Transverse colon (tissue), 4 donors: Measurements from ENCODE around the gene ERGIC1. TPM values are rescaled to one million over a fixed set of nuclear protein-coding genes. Genes with fewer than 3 reads are reported as not detected.

Experiments
- DNase-seq: peaks from one replicate; pipeline ENCODE4 v3.0.0-alpha.2; 2019
- H3K27ac ChIP-seq, 4 donors: fragments of 200-600 bp; sonication (generic); 2 replicates each; pipeline ENCODE4 v1.5.1; 2016 to 2018; ENCODE audit warnings: inconsistent platforms in 4 of 4
- H3K27me3 ChIP-seq: fragments of 200-600 bp; sonication (generic); 2 replicates; pipeline ENCODE4 v1.5.1; 2017; ENCODE audit warnings: inconsistent platforms
- H3K36me3 ChIP-seq, 4 donors: fragments of 200-600 bp; sonication (generic); 2 replicates each; pipeline ENCODE4 v1.5.1; 2017 to 2019; ENCODE audit warnings: inconsistent platforms in 4 of 4
- H3K4me1 ChIP-seq, 4 donors: fragments of 200-600 bp; sonication (generic); 2 replicates each; pipeline ENCODE4 v1.5.1; 2017 to 2020; ENCODE audit warnings: inconsistent platforms in 4 of 4
- H3K4me3 ChIP-seq, 4 donors: fragments of 200-600 bp; sonication (generic); 1 replicate in 1 of 4; 2 replicates in 3 of 4; pipeline versions ENCODE4 v1.5.1 to v1.6.1; 2017 to 2019; ENCODE audit warnings: inconsistent platforms in 4 of 4
- H3K9me3 ChIP-seq, 2 donors: fragments of 200-600 bp; sonication (generic); 2 replicates each; pipeline ENCODE4 v1.5.1; 2017 to 2019; ENCODE audit warnings: inconsistent platforms in 2 of 2
- EP300 ChIP-seq: sonication (generic); formaldehyde crosslinking; IDR thresholded peaks from one replicate; pipeline ENCODE4 v1.6.1; 2017; ENCODE audit warnings: antibody characterized with exemption, low read depth
- POLR2A ChIP-seq: fragments of 450-650 bp; IDR thresholded peaks from one replicate; pipeline ENCODE4 v1.6.1; 2016; ENCODE audit warnings: antibody characterized with exemption, mild to moderate bottlenecking, moderate library complexity
- POLR2AphosphoS5 ChIP-seq, 3 donors: sonication (generic); formaldehyde crosslinking; IDR thresholded peaks; one replicate each; pipeline ENCODE4 v1.6.1; 2016; ENCODE audit warnings: antibody characterized with exemption in 3 of 3
- WGBS, 2 donors: methylation state at CpG; one replicate each; pipeline ENCODE4 v1.1.5; 2018; ENCODE audit warnings: low coverage in 1 of 2; 5-methylcytosine and 5-hydroxymethylcytosine counted together
- in situ Hi-C, 4 donors: fragments of 200-750 bp; cut with MboI; loops; one replicate each; pipeline versions ENCODE4 v1.15.0 to v1.15.1; 2017; ENCODE audit warnings: low sequenced_read_pairs in 3 of 4, low pct_ligation_motif_present in 1 of 4, low pct_unique_long_range_greater_than_20kb in 1 of 4
- intact Hi-C: fragments of 100-400 bp; cut with DNase I; formaldehyde crosslinking; loops from one replicate; pipeline ENCODE4 v1.15.1; 2023; ENCODE audit warnings: low total_unique reads
- total RNA-seq, 4 donors: library from RNA; depleted of rRNA; stranded (reverse); fragments of >200 nt; gene quantifications; one replicate each; pipeline ENCODE4 v1.1.0, GENCODE V29; 2016
- TF ChIP-seq, protein P1 (sequence below), 5 experiments: fragments of 200-600 bp in 3 of 5; fragments of 450-650 bp in 2 of 5; sonication (generic) in 3 of 5; IDR thresholded peaks; 1 replicate in 2 of 5; 2 replicates in 3 of 5; pipeline ENCODE4 v1.5.1; 2016 to 2017; ENCODE audit warnings: antibody characterized with exemption in 5 of 5, inconsistent platforms in 3 of 5, mild to moderate bottlenecking in 2 of 5, moderate library complexity in 1 of 5

ERGIC1 gene
- total RNA-seq, 4 donors from 2014 or later: 125 to 252 (median 184) TPM

DNA sequence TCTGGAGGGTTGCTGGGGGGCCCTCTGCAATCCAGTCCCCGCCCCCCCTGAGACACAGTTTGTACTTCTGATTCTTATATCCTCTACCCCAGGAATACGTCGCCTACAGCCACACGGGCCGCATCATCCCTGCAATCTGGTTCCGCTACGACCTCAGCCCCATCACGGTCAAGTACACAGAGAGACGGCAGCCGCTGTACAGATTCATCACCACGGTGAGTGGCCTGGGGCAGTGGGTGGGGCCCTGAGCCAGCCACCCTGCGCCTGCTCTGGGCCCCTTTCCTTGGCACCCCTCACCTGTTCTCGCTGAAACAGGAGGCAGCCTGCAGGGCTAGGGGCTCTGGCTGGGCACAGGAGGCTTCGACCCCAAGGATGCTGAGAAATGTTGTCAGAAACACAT, 101.0 kb downstream of the ERGIC1 start:
- no peak for DNase-seq
- Histone ChIP-seq H3K4me3 (no peak overlapping the region), H3K36me3 (peaks cover 0 to 36% (median 14%) of the 10 kb centered on the region in 4 donors), H3K9me3 (no peaks in the 10 kb centered on the region), H3K27me3 (no peaks in the 10 kb centered on the region), H3K27ac (no peak overlapping the region), H3K4me1 (peaks cover 0 to 4% (median 0%) of the 10 kb centered on the region in 4 donors)
- TF ChIP-seq, protein P1, sequence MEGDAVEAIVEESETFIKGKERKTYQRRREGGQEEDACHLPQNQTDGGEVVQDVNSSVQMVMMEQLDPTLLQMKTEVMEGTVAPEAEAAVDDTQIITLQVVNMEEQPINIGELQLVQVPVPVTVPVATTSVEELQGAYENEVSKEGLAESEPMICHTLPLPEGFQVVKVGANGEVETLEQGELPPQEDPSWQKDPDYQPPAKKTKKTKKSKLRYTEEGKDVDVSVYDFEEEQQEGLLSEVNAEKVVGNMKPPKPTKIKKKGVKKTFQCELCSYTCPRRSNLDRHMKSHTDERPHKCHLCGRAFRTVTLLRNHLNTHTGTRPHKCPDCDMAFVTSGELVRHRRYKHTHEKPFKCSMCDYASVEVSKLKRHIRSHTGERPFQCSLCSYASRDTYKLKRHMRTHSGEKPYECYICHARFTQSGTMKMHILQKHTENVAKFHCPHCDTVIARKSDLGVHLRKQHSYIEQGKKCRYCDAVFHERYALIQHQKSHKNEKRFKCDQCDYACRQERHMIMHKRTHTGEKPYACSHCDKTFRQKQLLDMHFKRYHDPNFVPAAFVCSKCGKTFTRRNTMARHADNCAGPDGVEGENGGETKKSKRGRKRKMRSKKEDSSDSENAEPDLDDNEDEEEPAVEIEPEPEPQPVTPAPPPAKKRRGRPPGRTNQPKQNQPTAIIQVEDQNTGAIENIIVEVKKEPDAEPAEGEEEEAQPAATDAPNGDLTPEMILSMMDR (IDR thresholded peaks at IDR 0.05): no peak
- no peak for TF ChIP-seq POLR2AphosphoS5 (IDR thresholded peaks at IDR 0.05)
- in situ Hi-C loops: loop anchor here in 3 of 4 donors (10.0 to 25.0 kb wide), 3 partner anchors 220 to 473 kb away; partner anchors contain the start of gene SH3PXD2B (in 2 of the 3)
- intact Hi-C loops: no loop called here
- WGBS, 2 donors: 88% methylated on average over 14 of the region's 14 CpGs; no CpG with 5 or more reads in 1 of the 2 donors

DNA sequence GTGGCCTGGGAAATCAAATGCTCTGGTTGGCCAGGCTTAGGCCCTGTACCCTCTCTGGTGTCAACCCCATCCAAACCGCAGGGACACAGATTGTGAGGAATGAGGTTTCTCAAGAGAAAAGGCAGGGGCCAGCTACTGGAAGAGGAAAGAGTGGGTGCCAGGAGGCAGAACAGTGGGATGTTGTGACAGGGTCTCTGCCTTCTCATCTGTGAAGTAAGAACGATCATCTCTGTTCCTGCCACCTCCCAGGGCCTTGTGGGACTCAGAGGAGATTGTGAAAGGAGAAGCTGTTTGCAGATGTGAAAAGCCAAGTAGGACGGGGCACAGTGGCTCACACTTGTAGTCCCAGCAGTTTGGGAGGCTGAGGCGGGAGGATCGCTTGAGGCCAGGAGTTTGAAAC, 102.3 kb downstream of the ERGIC1 start:
- TF ChIP-seq POLR2AphosphoS5 (IDR thresholded peaks at IDR 0.05): no peak
- TF ChIP-seq, protein P1 (IDR thresholded peaks at IDR 0.05): no peak
- no peaks in the 10 kb centered on the region for H3K9me3 ChIP-seq
- no peak overlapping the region for H3K27ac ChIP-seq
- intact Hi-C loops (no loop called here), in situ Hi-C loops (loop anchor here in 3 of 4 donors (10.0 to 25.0 kb wide), 3 partner anchors 222 to 474 kb away; partner anchors contain the start of gene SH3PXD2B (in 2 of the 3))
- whole genome bisulfite sequencing, 2 donors: 85 to 92% methylated on average over 2 to 5 of the region's 5 CpGs
- H3K4me3 ChIP-seq: no peak overlapping the region
- H3K4me1 ChIP-seq: peaks cover 0 to 4% (median 0%) of the 10 kb centered on the region in 4 donors
- no peaks in the 10 kb centered on the region for H3K27me3 ChIP-seq
- H3K36me3 ChIP-seq: peaks cover 0 to 36% (median 14%) of the 10 kb centered on the region in 4 donors
- no peak for DNase-seq

DNA sequence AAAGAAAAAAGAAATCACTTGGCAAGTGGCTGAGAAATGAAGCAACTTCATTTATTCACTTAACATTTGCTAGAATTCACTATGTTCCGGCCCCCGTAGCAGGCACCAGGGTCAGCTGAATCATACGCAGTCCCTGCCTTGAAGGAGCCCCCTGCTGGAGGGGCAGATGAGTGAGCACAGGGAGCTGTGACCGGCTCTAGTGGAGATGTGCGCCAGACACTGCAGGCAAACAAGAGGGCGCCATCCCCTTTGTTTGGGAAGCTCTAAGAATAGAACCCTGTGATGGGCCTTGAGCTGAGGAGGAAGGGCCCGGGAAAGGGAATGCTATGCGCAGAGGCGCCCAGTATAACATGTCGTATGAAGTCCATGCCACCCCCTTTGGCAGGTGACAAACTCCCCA, 105.0 kb downstream of the ERGIC1 start:
- peaks cover 0 to 61% (median 16%) of the 10 kb centered on the region in 4 donors for H3K36me3 ChIP-seq
- 80 to 83% methylated on average over 3 to 10 of the region's 10 CpGs for WGBS, 2 donors
- no peaks in the 10 kb centered on the region for H3K27me3 ChIP-seq
- H3K9me3 ChIP-seq: no peaks in the 10 kb centered on the region
- DNase-seq: no peak
- no peaks in the 10 kb centered on the region for H3K4me1 ChIP-seq
- H3K4me3 ChIP-seq: no peak overlapping the region
- intact Hi-C loops: no loop called here
- TF ChIP-seq POLR2A: no peak
- TF ChIP-seq, protein P1 (IDR thresholded peaks at IDR 0.05): peak in 3 of 5 experiments; percentile 11 to 27 (median 14)
- in situ Hi-C loops: loop anchor here in 3 of 4 donors (10.0 to 25.0 kb wide), 3 partner anchors 224 to 477 kb away; partner anchors contain the start of gene SH3PXD2B (in 2 of the 3)
- H3K27ac ChIP-seq: no peak overlapping the region

DNA sequence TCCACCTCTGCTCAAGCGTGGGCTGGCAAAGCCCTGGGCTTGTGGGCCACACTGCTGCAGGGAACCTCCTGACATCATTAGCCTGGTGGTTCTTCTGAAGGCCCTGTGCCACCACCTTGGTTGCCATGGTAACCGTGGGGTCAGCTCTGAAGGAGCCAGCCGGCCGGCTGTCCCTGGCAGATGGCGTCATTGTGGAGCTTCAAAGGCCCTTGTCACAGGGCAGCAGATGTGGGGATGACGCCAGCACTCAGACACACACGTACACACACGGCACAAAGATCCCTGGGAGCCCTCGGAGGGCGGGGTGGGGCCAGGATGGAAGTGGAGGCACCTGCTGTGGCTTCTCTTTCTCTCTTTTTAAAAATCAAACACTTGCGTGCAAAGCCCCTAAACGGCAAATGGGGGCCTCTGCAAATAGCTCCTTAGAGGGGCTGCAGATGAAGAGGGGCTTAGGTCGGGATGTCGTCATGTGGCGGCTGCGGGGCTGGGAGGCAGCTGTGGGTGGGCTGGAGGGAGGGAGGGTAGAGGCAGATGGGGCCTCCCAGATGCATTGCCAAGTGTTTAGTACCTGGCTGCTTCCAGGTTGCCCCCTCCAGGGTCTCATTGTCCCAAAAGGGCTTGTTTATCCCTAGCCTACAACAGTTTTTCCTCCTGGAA, 105.7 kb downstream of the ERGIC1 start:
- H3K27ac ChIP-seq: no peak overlapping the region
- no peak for DNase-seq
- no peaks in the 10 kb centered on the region for H3K4me1 ChIP-seq
- H3K27me3 ChIP-seq: no peaks in the 10 kb centered on the region
- intact Hi-C loops (no loop called here), in situ Hi-C loops (loop anchor here in 3 of 4 donors (10.0 to 25.0 kb wide), 3 partner anchors 225 to 477 kb away; partner anchors contain the start of gene SH3PXD2B (in 2 of the 3))
- H3K36me3 ChIP-seq: peaks cover 0 to 58% (median 16%) of the 10 kb centered on the region in 4 donors
- H3K4me3 ChIP-seq: no peak overlapping the region
- no peaks in the 10 kb centered on the region for H3K9me3 ChIP-seq
- TF ChIP-seq POLR2A: no peak
- TF ChIP-seq POLR2AphosphoS5 (IDR thresholded peaks at IDR 0.05): no peak
- TF ChIP-seq, protein P1 (IDR thresholded peaks at IDR 0.05): no peak
- no peak for TF ChIP-seq EP300
- 77% methylated on average over 16 of the region's 16 CpGs; no CpG with 5 or more reads in 1 of the 2 donors for WGBS, 2 donors
